Neural progenitor cell (in vitro differentiated cells): Measurements from ENCODE around the gene CDKN2AIPNL. TPM values are rescaled to one million over a fixed set of nuclear protein-coding genes. Genes with fewer than 3 reads are reported as not detected.

Source experiments
- DNase-seq: peaks from one replicate; pipeline ENCODE4 v3.0.0-alpha.2; 2016; ENCODE audit warnings: low spot score
- H2AFZ ChIP-seq: fragments of 200-600 bp; sonication (generic); replicated peaks from 2 replicates; pipeline ENCODE4 v1.6.1; 2016; ENCODE audit warnings: antibody characterized with exemption
- H3F3A ChIP-seq: fragments of 200-600 bp; sonication (generic); 2 replicates; pipeline ENCODE4 v1.6.1; 2016; ENCODE audit warnings: antibody characterized with exemption, low read depth
- H3K27ac ChIP-seq: fragments of 200-600 bp; sonication (generic); 2 replicates; pipeline ENCODE4 v1.5.1; 2016; ENCODE audit warnings: mild to moderate bottlenecking
- H3K27me3 ChIP-seq: fragments of 200-600 bp; sonication (generic); 2 replicates; pipeline ENCODE4 v1.6.1; 2016; ENCODE audit warnings: mild to moderate bottlenecking, moderate library complexity
- H3K36me3 ChIP-seq: fragments of 200-600 bp; sonication (generic); 2 replicates; pipeline ENCODE4 v1.5.1; 2016
- H3K4me1 ChIP-seq: fragments of 200-600 bp; sonication (generic); 2 replicates; pipeline ENCODE4 v1.6.1; 2016; ENCODE audit warnings: mixed run types
- H3K4me2 ChIP-seq: fragments of 200-600 bp; sonication (generic); 2 replicates; pipeline ENCODE4 v1.6.1; 2016
- H3K4me3 ChIP-seq: fragments of 200-600 bp; sonication (generic); 2 replicates; pipeline ENCODE4 v1.5.1; 2016
- H3K79me2 ChIP-seq: fragments of 200-600 bp; sonication (generic); 2 replicates; pipeline ENCODE4 v1.6.1; 2016; ENCODE audit warnings: low read depth
- H3K9ac ChIP-seq: fragments of 200-600 bp; sonication (generic); 2 replicates; pipeline ENCODE4 v1.6.1; 2016
- H3K9me3 ChIP-seq: fragments of 200-600 bp; sonication (generic); 2 replicates; pipeline ENCODE4 v1.5.1; 2016; ENCODE audit warnings: low read depth
- H4K20me1 ChIP-seq: fragments of 200-600 bp; sonication (generic); 2 replicates; pipeline ENCODE4 v1.6.1; 2016; ENCODE audit warnings: low read depth
- H3K27ac Mint-ChIP-seq: 3 replicates; pipeline ENCODE4 v1.8.0; 2021; ENCODE audit warnings: mixed read lengths
- H3K27me3 Mint-ChIP-seq: 2 replicates; pipeline ENCODE4 v1.8.0; 2022; ENCODE audit warnings: low read depth, mild to moderate bottlenecking, inconsistent platforms, moderate library complexity, mixed read lengths; ENCODE audit not compliant: insufficient read depth
- H3K36me3 Mint-ChIP-seq: 3 replicates; pipeline ENCODE4 v1.8.0; 2021; ENCODE audit warnings: mixed read lengths
- H3K4me1 Mint-ChIP-seq: 3 replicates; pipeline ENCODE4 v1.8.0; 2021; ENCODE audit warnings: mixed read lengths
- H3K4me3 Mint-ChIP-seq: 3 replicates; pipeline ENCODE4 v1.8.0; 2021; ENCODE audit warnings: mild to moderate bottlenecking, moderate library complexity, mixed read lengths
- H3K9me3 Mint-ChIP-seq: 3 replicates; pipeline ENCODE4 v1.8.0; 2020; ENCODE audit warnings: mixed read lengths
- EZH2 ChIP-seq: fragments of 200-600 bp; sonication (generic); IDR thresholded peaks from 2 replicates; pipeline ENCODE4 v1.6.1; 2017; ENCODE audit warnings: antibody characterized with exemption, mild to moderate bottlenecking, moderate library complexity
- EZH2phosphoT487 ChIP-seq: fragments of 200-600 bp; sonication (generic); IDR thresholded peaks from 2 replicates; pipeline ENCODE4 v1.6.1; 2017; ENCODE audit warnings: antibody characterized with exemption
- total RNA-seq: library from RNA; depleted of rRNA; stranded (reverse); fragments of >200 nt; gene quantifications from 2 replicates; pipeline ENCODE4 v1.2.3, GENCODE V29; 2015; ENCODE audit warnings: low replicate concordance
- TF ChIP-seq, protein P1 (sequence below): fragments of 200-600 bp; sonication (generic); IDR thresholded peaks from 2 replicates; pipeline ENCODE4 v1.5.1; 2017; ENCODE audit warnings: antibody characterized with exemption, mild to moderate bottlenecking

Gene CDKN2AIPNL
- total RNA-seq, 1 donor from 2014 or later = 78.9 TPM

DNA sequence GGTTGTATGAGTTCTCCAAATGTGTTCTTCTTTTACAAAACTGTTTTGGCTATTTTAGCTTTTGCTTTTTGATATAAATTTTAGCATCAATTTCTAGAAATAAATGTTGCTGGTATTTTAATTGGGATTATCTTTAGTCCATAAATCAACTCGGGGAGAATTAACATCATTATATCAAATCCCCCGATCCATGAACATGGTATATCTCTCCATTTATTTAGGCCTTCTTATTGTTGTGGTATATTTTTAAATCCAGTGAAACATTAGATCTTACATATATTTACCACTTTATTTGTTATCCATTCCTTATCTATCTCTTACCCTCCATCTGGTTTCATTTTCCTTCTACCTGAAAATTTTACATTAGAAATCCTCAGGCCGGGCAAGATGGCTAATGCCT is 7.3 kb upstream of the CDKN2AIPNL start:
- Histone ChIP-seq H3K4me3 (no peak overlapping the region), H3K27ac (no peak overlapping the region), H3K27me3 (no peaks in the 10 kb centered on the region), H3K4me1 (no peaks in the 10 kb centered on the region), H3F3A (peaks cover 4% of the 10 kb centered on the region), H4K20me1 (no peaks in the 10 kb centered on the region), H3K36me3 (no peaks in the 10 kb centered on the region), H2AFZ (no peak overlapping the region), H3K9ac (no peak overlapping the region), H3K79me2 (no peaks in the 10 kb centered on the region), H3K4me2 (no peak overlapping the region), H3K9me3 (no peaks in the 10 kb centered on the region)
- no peak overlapping the region for H3K27ac Mint-ChIP-seq
- no peaks in the 10 kb centered on the region for H3K36me3 Mint-ChIP-seq
- no peak overlapping the region for H3K4me3 Mint-ChIP-seq
- no peak for DNase-seq
- TF ChIP-seq EZH2 (no peak), EZH2phosphoT487 (no peak)
- TF ChIP-seq, protein P1, sequence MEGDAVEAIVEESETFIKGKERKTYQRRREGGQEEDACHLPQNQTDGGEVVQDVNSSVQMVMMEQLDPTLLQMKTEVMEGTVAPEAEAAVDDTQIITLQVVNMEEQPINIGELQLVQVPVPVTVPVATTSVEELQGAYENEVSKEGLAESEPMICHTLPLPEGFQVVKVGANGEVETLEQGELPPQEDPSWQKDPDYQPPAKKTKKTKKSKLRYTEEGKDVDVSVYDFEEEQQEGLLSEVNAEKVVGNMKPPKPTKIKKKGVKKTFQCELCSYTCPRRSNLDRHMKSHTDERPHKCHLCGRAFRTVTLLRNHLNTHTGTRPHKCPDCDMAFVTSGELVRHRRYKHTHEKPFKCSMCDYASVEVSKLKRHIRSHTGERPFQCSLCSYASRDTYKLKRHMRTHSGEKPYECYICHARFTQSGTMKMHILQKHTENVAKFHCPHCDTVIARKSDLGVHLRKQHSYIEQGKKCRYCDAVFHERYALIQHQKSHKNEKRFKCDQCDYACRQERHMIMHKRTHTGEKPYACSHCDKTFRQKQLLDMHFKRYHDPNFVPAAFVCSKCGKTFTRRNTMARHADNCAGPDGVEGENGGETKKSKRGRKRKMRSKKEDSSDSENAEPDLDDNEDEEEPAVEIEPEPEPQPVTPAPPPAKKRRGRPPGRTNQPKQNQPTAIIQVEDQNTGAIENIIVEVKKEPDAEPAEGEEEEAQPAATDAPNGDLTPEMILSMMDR = no peak
- peaks cover 2% of the 10 kb centered on the region for H3K27me3 Mint-ChIP-seq
- peaks cover 3% of the 10 kb centered on the region for H3K9me3 Mint-ChIP-seq
- no peaks in the 10 kb centered on the region for H3K4me1 Mint-ChIP-seq

DNA sequence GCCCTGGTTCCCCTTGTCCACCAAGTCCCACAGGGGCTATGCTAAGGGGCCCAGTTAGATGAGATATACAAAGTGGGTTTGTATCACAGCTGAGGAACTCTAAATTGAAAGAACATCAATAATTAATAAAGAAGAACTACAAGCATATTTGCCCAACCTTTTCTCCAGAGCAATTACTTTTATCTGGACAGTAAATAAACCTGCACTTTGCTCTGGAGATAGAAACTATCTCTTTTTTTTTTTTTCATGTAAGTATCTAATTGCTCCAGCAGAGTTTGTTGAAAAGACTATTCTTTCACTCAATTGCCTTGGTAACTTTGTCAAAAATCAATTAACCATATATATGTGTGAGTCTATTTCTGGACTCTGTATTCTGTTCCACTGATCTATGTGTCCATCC is 6.0 kb upstream of the CDKN2AIPNL start:
- Mint-ChIP-seq H3K4me3 (no peak overlapping the region), H3K4me1 (no peaks in the 10 kb centered on the region), H3K27me3 (peaks cover 4% of the 10 kb centered on the region), H3K36me3 (no peaks in the 10 kb centered on the region), H3K9me3 (peaks cover 3% of the 10 kb centered on the region), H3K27ac (no peak overlapping the region)
- Histone ChIP-seq H3K4me2 (no peak overlapping the region), H3K4me1 (no peaks in the 10 kb centered on the region), H3K9ac (no peak overlapping the region), H3K4me3 (no peak overlapping the region), H3K27ac (no peak overlapping the region), H2AFZ (no peak overlapping the region), H4K20me1 (no peaks in the 10 kb centered on the region), H3K79me2 (no peaks in the 10 kb centered on the region), H3F3A (peaks cover 12% of the 10 kb centered on the region), H3K9me3 (no peaks in the 10 kb centered on the region), H3K36me3 (no peaks in the 10 kb centered on the region), H3K27me3 (no peaks in the 10 kb centered on the region)
- TF ChIP-seq EZH2phosphoT487 = no peak
- TF ChIP-seq EZH2 = no peak
- TF ChIP-seq, protein P1 = no peak
- DNase-seq = no peak

DNA sequence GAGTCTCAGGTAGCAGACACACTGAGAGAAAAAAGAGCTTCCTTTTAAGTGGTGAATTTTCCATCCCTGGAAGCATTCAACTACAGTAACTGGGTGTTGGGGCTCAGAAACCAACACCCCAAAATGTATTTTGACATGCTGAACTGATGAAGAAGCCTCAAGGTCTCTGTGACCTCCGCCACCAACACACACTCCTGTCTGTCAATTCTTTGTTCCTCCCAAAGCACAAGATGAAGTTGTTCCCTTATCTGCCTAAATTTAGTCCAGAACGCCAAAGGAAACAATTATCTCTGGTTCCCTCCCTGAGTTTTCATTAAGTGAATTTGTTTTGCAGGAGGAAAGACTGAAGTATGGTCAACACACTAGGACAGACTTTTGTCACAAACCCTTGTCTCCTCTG is 1.4 kb upstream of the CDKN2AIPNL start:
- Mint-ChIP-seq H3K9me3 (no peaks in the 10 kb centered on the region), H3K27ac (no peak overlapping the region), H3K27me3 (peaks cover 5% of the 10 kb centered on the region), H3K4me3 (peak overlapping the region; percentile 18), H3K4me1 (peaks cover 15% of the 10 kb centered on the region), H3K36me3 (no peaks in the 10 kb centered on the region)
- H3K4me2 ChIP-seq = no peak overlapping the region
- H3K4me1 ChIP-seq = peaks cover 9% of the 10 kb centered on the region
- H2AFZ ChIP-seq = no peak overlapping the region
- no peaks in the 10 kb centered on the region for H3K27me3 ChIP-seq
- DNase-seq = no peak
- H4K20me1 ChIP-seq = no peaks in the 10 kb centered on the region
- peaks cover 14% of the 10 kb centered on the region for H3F3A ChIP-seq
- TF ChIP-seq EZH2phosphoT487 (no peak), EZH2 (no peak)
- TF ChIP-seq, protein P1 = no peak
- H3K27ac ChIP-seq = no peak overlapping the region
- no peaks in the 10 kb centered on the region for H3K36me3 ChIP-seq
- H3K9me3 ChIP-seq = no peaks in the 10 kb centered on the region
- no peak overlapping the region for H3K4me3 ChIP-seq
- peaks cover 33% of the 10 kb centered on the region for H3K79me2 ChIP-seq
- H3K9ac ChIP-seq = no peak overlapping the region
